ENCODE measurements around the gene TASOR2. TPM values are rescaled to one million over a fixed set of nuclear protein-coding genes. Genes with fewer than 3 reads are reported as not detected.
A peak's percentile ranks its signal among the peaks of the same experiment; 100 is the strongest.

The TASOR2 gene
- total RNA-seq, 5 donors from 2014 or later (not counting 1 experiment from before 2014, with no cell fraction given), result 62.7 to 78.5 (median 71.7) TPM

GRCh38 chr10:5710859-5711258 lies 26.2 kb downstream of the TASOR2 start:
- H3K4me3 ChIP-seq (ENCODE audit: control insufficient read depth in 1 of 2, extremely low read depth in 1 of 2, low read length in 1 of 2), result peak overlapping the region in 1 of 2 donors; percentile 9
- H3K4me1 ChIP-seq (ENCODE audit: control insufficient read depth in 1 of 2, extremely low read depth in 1 of 2, insufficient read depth in 2 of 2, low read length in 2 of 2), result peaks cover 4 to 25% of the 10 kb centered on the region in 2 experiments
- ChIA-PET POLR2A (interaction anchor here (0.6 to 1.5 kb wide), 4 partner anchors 10 to 184 kb away, joined by 3 to 7 read pairs (median 4); no protein-coding TSS in a partner anchor), CTCF (interaction anchor here in 1 of 2 donors (1.3 kb wide), 1 partner anchor 17 kb away, joined by 5 read pairs; no protein-coding TSS in a partner anchor)
- Mint-ChIP-seq H3K36me3 (peaks cover 14% of the 10 kb centered on the region), H3K9me3 (no peaks in the 10 kb centered on the region), H3K4me3 (peak overlapping the region; percentile 60 to 76 (median 72)), H3K27me3 (no peaks in the 10 kb centered on the region), H3K4me1 (peaks cover 76 to 80% (median 79%) of the 10 kb centered on the region in 3 donors), H3K27ac (peak overlapping the region in 1 of 2 donors; percentile 28)
- no peaks in the 10 kb centered on the region for H3K9me3 ChIP-seq
- H3K36me3 ChIP-seq (ENCODE audit: control insufficient read depth in 2 of 2, extremely low read depth in 1 of 2, insufficient read depth in 1 of 2, low read length in 1 of 2), result no peaks in the 10 kb centered on the region
- ATAC-seq (replicated peaks in 1 of 4), result no peak
- WGBS (ENCODE audit: insufficient coverage), result no CpG with 5 or more reads among the region's 1 CpG
- H3K27ac ChIP-seq (ENCODE audit: low read length), result peak overlapping the region; percentile 26
- DNase-seq, result peak in 1 of 35 experiments; percentile 19
- H3K27me3 ChIP-seq (replicated peaks in 1 of 2; ENCODE audit: control insufficient read depth in 2 of 2, extremely low read depth in 1 of 2, insufficient read depth in 2 of 2, low read length in 1 of 2), result no peaks in the 10 kb centered on the region

GRCh38 chr10:5711642-5712041 lies 27.0 kb downstream of the TASOR2 start:
- CTCF ChIA-PET, result interaction anchor here in 1 of 2 donors (0.6 kb wide), 1 partner anchor 148 kb away, joined by 5 read pairs; no protein-coding TSS in a partner anchor
- no peaks in the 10 kb centered on the region for H3K9me3 Mint-ChIP-seq
- Histone ChIP-seq H3K27ac (ENCODE audit: low read length) (peak overlapping the region; percentile 26), H3K4me3 (ENCODE audit: control insufficient read depth in 1 of 2, extremely low read depth in 1 of 2, low read length in 1 of 2) (peak overlapping the region in 1 of 2 donors; percentile 9), H3K9me3 (no peaks in the 10 kb centered on the region), H3K4me1 (ENCODE audit: control insufficient read depth in 1 of 2, extremely low read depth in 1 of 2, insufficient read depth in 2 of 2, low read length in 2 of 2) (peaks cover 4 to 25% of the 10 kb centered on the region in 2 experiments), H3K27me3 (replicated peaks in 1 of 2; ENCODE audit: control insufficient read depth in 2 of 2, extremely low read depth in 1 of 2, insufficient read depth in 2 of 2, low read length in 1 of 2) (no peaks in the 10 kb centered on the region), H3K36me3 (ENCODE audit: control insufficient read depth in 2 of 2, extremely low read depth in 1 of 2, insufficient read depth in 1 of 2, low read length in 1 of 2) (no peaks in the 10 kb centered on the region)
- H3K27ac Mint-ChIP-seq, result peak overlapping the region; percentile 60 to 69
- H3K4me3 Mint-ChIP-seq, result peak overlapping the region; percentile 60 to 76 (median 72)
- no CpG with 5 or more reads among the region's 4 CpGs for WGBS (ENCODE audit: insufficient coverage)
- peak in 1 of 35 experiments; percentile 21 for DNase-seq
- POLR2A ChIA-PET, result interaction anchor here (0.6 kb wide), 3 partner anchors 11 to 895 kb away, joined by 3 to 7 read pairs (median 4); no protein-coding TSS in a partner anchor
- peaks cover 14% of the 10 kb centered on the region for H3K36me3 Mint-ChIP-seq
- peak in 1 of 4 experiments; percentile 69 for ATAC-seq (replicated peaks in 1 of 4)
- peaks cover 72 to 78% (median 74%) of the 10 kb centered on the region in 3 donors for H3K4me1 Mint-ChIP-seq
- no peaks in the 10 kb centered on the region for H3K27me3 Mint-ChIP-seq

- H3K27me3 ChIP-seq (replicated peaks in 1 of 2; ENCODE audit: control insufficient read depth in 2 of 2, extremely low read depth in 1 of 2, insufficient read depth in 2 of 2, low read length in 1 of 2), result no peaks in the 10 kb centered on the region
- H3K4me3 ChIP-seq (ENCODE audit: control insufficient read depth in 1 of 2, extremely low read depth in 1 of 2, low read length in 1 of 2), result no peak overlapping the region
- Mint-ChIP-seq H3K4me1 (peaks cover 26 to 36% (median 31%) of the 10 kb centered on the region in 3 donors), H3K27me3 (no peaks in the 10 kb centered on the region), H3K4me3 (no peak overlapping the region), H3K27ac (peak overlapping the region in 1 of 2 donors; percentile 48), H3K36me3 (peaks cover 22% of the 10 kb centered on the region), H3K9me3 (no peaks in the 10 kb centered on the region)
- no peak for ATAC-seq (replicated peaks in 1 of 4)
- no peak overlapping the region for H3K27ac ChIP-seq (ENCODE audit: low read length)
- no peak for DNase-seq
- ChIA-PET CTCF (no interaction called here), POLR2A (no interaction called here)
- no peaks in the 10 kb centered on the region for H3K9me3 ChIP-seq
- no CpG with 5 or more reads among the region's 3 CpGs for WGBS (ENCODE audit: insufficient coverage)
- no peaks in the 10 kb centered on the region for H3K4me1 ChIP-seq (ENCODE audit: control insufficient read depth in 1 of 2, extremely low read depth in 1 of 2, insufficient read depth in 2 of 2, low read length in 2 of 2)
- H3K36me3 ChIP-seq (ENCODE audit: control insufficient read depth in 2 of 2, extremely low read depth in 1 of 2, insufficient read depth in 1 of 2, low read length in 1 of 2), result peaks cover 0 to 21% of the 10 kb centered on the region in 2 donors
Observed at GRCh38 chr10:5719546-5719945, 34.9 kb downstream of the TASOR2 start.

- CTCF ChIA-PET, result no interaction called here
- no peak overlapping the region for H3K27ac ChIP-seq (ENCODE audit: low read length)
- H3K36me3 ChIP-seq (ENCODE audit: control insufficient read depth in 2 of 2, extremely low read depth in 1 of 2, insufficient read depth in 1 of 2, low read length in 1 of 2), result peaks cover 0 to 25% of the 10 kb centered on the region in 2 donors
- no peaks in the 10 kb centered on the region for H3K9me3 Mint-ChIP-seq
- H3K27me3 Mint-ChIP-seq, result no peaks in the 10 kb centered on the region
- no peaks in the 10 kb centered on the region for H3K9me3 ChIP-seq
- WGBS (ENCODE audit: insufficient coverage), result no CpG with 5 or more reads among the region's 7 CpGs
- H3K4me1 Mint-ChIP-seq, result peaks cover 21 to 30% (median 27%) of the 10 kb centered on the region in 3 donors
- H3K27ac Mint-ChIP-seq, result no peak overlapping the region
- H3K4me3 ChIP-seq (ENCODE audit: control insufficient read depth in 1 of 2, extremely low read depth in 1 of 2, low read length in 1 of 2), result no peak overlapping the region
- POLR2A ChIA-PET, result no interaction called here
- peaks cover 25% of the 10 kb centered on the region for H3K36me3 Mint-ChIP-seq
- DNase-seq, result no peak
- no peaks in the 10 kb centered on the region for H3K27me3 ChIP-seq (replicated peaks in 1 of 2; ENCODE audit: control insufficient read depth in 2 of 2, extremely low read depth in 1 of 2, insufficient read depth in 2 of 2, low read length in 1 of 2)
- ATAC-seq (replicated peaks in 1 of 4), result no peak
- no peak overlapping the region for H3K4me3 Mint-ChIP-seq
- no peaks in the 10 kb centered on the region for H3K4me1 ChIP-seq (ENCODE audit: control insufficient read depth in 1 of 2, extremely low read depth in 1 of 2, insufficient read depth in 2 of 2, low read length in 2 of 2)
Observed at GRCh38 chr10:5720182-5720581, 35.5 kb downstream of the TASOR2 start.

- H3K9me3 ChIP-seq, result no peaks in the 10 kb centered on the region
- no peaks in the 10 kb centered on the region for H3K9me3 Mint-ChIP-seq
- no peak overlapping the region for H3K4me3 Mint-ChIP-seq
- DNase-seq (no peak), ATAC-seq (replicated peaks in 1 of 4) (no peak)
- no peaks in the 10 kb centered on the region for H3K27me3 Mint-ChIP-seq
- no peak overlapping the region for H3K27ac Mint-ChIP-seq
- peaks cover 39% of the 10 kb centered on the region for H3K36me3 Mint-ChIP-seq
- no peak overlapping the region for H3K4me3 ChIP-seq (ENCODE audit: control insufficient read depth in 1 of 2, extremely low read depth in 1 of 2, low read length in 1 of 2)
- 60% methylated on average over 1 of the region's 2 CpGs for WGBS (ENCODE audit: insufficient coverage)
- no peaks in the 10 kb centered on the region for H3K4me1 ChIP-seq (ENCODE audit: control insufficient read depth in 1 of 2, extremely low read depth in 1 of 2, insufficient read depth in 2 of 2, low read length in 2 of 2)
- peaks cover 0 to 53% of the 10 kb centered on the region in 2 donors for H3K36me3 ChIP-seq (ENCODE audit: control insufficient read depth in 2 of 2, extremely low read depth in 1 of 2, insufficient read depth in 1 of 2, low read length in 1 of 2)
- H3K27me3 ChIP-seq (replicated peaks in 1 of 2; ENCODE audit: control insufficient read depth in 2 of 2, extremely low read depth in 1 of 2, insufficient read depth in 2 of 2, low read length in 1 of 2), result no peaks in the 10 kb centered on the region
- H3K4me1 Mint-ChIP-seq, result peaks cover 9 to 11% (median 10%) of the 10 kb centered on the region in 3 donors
- ChIA-PET CTCF (no interaction called here), POLR2A (no interaction called here)
- H3K27ac ChIP-seq (ENCODE audit: low read length), result no peak overlapping the region
Observed at GRCh38 chr10:5723692-5724091, 39.1 kb downstream of the TASOR2 start.

GRCh38 chr10:5730766-5731165 lies 46.1 kb downstream of the TASOR2 start:
- 47% methylated on average over 2 of the region's 4 CpGs for WGBS (ENCODE audit: insufficient coverage)

More at GRCh38 chr10:5730766-5731165, 46.1 kb downstream of the TASOR2 start:
- no peak for ATAC-seq (replicated peaks in 1 of 4)
- Mint-ChIP-seq H3K4me3 (no peak overlapping the region), H3K27me3 (no peaks in the 10 kb centered on the region), H3K4me1 (peaks cover 12 to 16% (median 14%) of the 10 kb centered on the region in 3 donors), H3K27ac (peak overlapping the region in 1 of 2 donors; percentile 48), H3K36me3 (peaks cover 55% of the 10 kb centered on the region), H3K9me3 (no peaks in the 10 kb centered on the region)
- no peaks in the 10 kb centered on the region for H3K27me3 ChIP-seq (replicated peaks in 1 of 2; ENCODE audit: control insufficient read depth in 2 of 2, extremely low read depth in 1 of 2, insufficient read depth in 2 of 2, low read length in 1 of 2)
- DNase-seq, result no peak
- H3K36me3 ChIP-seq (ENCODE audit: control insufficient read depth in 2 of 2, extremely low read depth in 1 of 2, insufficient read depth in 1 of 2, low read length in 1 of 2), result peaks cover 3 to 67% of the 10 kb centered on the region in 2 donors
- H3K4me1 ChIP-seq (ENCODE audit: control insufficient read depth in 1 of 2, extremely low read depth in 1 of 2, insufficient read depth in 2 of 2, low read length in 2 of 2), result no peaks in the 10 kb centered on the region
- H3K9me3 ChIP-seq, result no peaks in the 10 kb centered on the region
- no peak overlapping the region for H3K4me3 ChIP-seq (ENCODE audit: control insufficient read depth in 1 of 2, extremely low read depth in 1 of 2, low read length in 1 of 2)
- ChIA-PET POLR2A (no interaction called here), CTCF (no interaction called here)
- H3K27ac ChIP-seq (ENCODE audit: low read length), result no peak overlapping the region

All from T-cell (primary cell).